ENCODE measurements around the gene GREB1L. TPM values are rescaled to one million over a fixed set of nuclear protein-coding genes. Genes with fewer than 3 reads are reported as not detected.
"Not testable (repeated sequence)": the region's sequence is repeated elsewhere in the genome, so short reads cannot be mapped to it uniquely, and the experiment has no call there.

The GREB1L gene
- total RNA-seq, 6 experiments from 2014 or later, result 1.9 to 10.8 (median 2.3) TPM

DNA sequence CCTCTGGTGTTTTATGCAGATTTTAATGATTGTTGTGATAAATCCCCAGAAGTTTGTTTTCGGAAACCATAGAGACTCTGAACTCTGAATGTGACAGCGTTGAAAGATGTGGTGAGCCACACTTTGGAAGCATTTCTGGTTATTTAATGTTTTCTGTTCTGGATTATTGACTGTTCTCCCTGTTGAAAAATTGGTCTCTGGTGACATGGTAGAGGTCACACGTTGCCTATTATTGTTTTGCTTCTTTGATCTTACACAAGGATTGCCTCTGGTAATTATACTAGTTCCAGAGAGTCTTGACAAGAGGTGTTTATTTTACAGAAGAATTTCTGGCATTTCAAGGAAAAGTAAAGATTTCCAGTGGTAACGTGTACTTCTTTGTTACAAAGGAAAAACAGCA, 127.1 kb downstream of the GREB1L start:
- DNase-seq, result peak; percentile 49
- TF ChIP-seq, protein P1, sequence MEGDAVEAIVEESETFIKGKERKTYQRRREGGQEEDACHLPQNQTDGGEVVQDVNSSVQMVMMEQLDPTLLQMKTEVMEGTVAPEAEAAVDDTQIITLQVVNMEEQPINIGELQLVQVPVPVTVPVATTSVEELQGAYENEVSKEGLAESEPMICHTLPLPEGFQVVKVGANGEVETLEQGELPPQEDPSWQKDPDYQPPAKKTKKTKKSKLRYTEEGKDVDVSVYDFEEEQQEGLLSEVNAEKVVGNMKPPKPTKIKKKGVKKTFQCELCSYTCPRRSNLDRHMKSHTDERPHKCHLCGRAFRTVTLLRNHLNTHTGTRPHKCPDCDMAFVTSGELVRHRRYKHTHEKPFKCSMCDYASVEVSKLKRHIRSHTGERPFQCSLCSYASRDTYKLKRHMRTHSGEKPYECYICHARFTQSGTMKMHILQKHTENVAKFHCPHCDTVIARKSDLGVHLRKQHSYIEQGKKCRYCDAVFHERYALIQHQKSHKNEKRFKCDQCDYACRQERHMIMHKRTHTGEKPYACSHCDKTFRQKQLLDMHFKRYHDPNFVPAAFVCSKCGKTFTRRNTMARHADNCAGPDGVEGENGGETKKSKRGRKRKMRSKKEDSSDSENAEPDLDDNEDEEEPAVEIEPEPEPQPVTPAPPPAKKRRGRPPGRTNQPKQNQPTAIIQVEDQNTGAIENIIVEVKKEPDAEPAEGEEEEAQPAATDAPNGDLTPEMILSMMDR (IDR thresholded peaks at IDR 0.05), result no peak
- Mint-ChIP-seq H3K36me3 (ENCODE audit: low read depth) (peaks cover 4% of the 10 kb centered on the region; the same call in 1 of the 2 replicates), H3K4me3 (no peak overlapping the region), H3K27me3 (ENCODE audit: insufficient read depth) (no peaks in the 10 kb centered on the region), H3K27ac (peak overlapping the region; percentile 76), H3K4me1 (ENCODE audit: low read depth) (peaks cover 38% of the 10 kb centered on the region), H3K9me3 (no peaks in the 10 kb centered on the region)

DNA sequence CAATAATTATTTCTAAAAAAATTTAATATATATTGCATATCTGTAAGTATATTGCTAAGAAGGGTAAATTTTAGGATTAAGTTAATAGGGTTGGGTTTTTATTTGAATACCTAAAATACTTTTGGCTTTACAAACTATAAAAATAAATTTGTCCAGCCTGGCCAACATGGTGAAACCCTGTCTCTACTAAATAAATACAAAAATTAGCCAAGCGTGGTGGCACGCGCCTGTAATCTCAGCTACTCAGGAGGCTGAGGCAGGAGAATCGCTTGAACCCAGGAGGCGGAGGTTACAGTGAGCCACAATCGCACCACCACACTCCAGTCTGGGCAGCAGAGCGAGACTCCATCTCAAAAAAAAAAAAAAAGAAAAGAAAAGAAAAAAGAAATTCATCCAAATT, 127.6 kb downstream of the GREB1L start:
- not testable (repeated sequence) for H3K4me3 Mint-ChIP-seq; H3K36me3 Mint-ChIP-seq (ENCODE audit: low read depth); H3K9me3 Mint-ChIP-seq; H3K27me3 Mint-ChIP-seq (ENCODE audit: insufficient read depth)
- H3K4me1 Mint-ChIP-seq (ENCODE audit: low read depth), result peaks cover 38% of the 10 kb centered on the region
- H3K27ac Mint-ChIP-seq, result peak overlapping the region; percentile 68; the same call in 1 of the 2 replicates
- peak; percentile 4 for DNase-seq

DNA sequence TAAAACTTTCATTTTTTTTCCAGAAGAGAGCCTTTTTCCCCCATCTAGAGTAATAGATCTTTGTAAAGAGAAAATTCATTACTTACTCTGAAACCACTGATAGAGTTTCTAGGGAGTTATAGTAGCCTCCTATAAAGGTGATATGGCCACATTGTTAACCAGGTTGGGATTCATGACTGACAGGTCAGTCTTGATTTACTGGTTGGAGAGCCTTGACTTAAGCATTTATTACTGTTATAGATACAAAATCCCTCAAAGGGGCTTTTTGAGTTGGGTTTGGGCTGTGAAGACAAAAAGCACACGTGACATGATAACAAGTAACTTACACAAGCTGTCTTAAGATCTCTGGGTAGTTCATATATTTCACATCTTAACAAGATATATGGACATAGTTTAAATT, 141.0 kb downstream of the GREB1L start:
- H3K9me3 Mint-ChIP-seq, result no peaks in the 10 kb centered on the region
- H3K27ac Mint-ChIP-seq, result no peak overlapping the region
- H3K4me1 Mint-ChIP-seq (ENCODE audit: low read depth), result no peaks in the 10 kb centered on the region
- TF ChIP-seq, protein P1 (IDR thresholded peaks at IDR 0.05), result no peak
- no peaks in the 10 kb centered on the region; the same call in 1 of the 2 replicates for H3K27me3 Mint-ChIP-seq (ENCODE audit: insufficient read depth)
- H3K36me3 Mint-ChIP-seq (ENCODE audit: low read depth), result no peaks in the 10 kb centered on the region
- H3K4me3 Mint-ChIP-seq, result no peak overlapping the region
- no peak for DNase-seq

DNA sequence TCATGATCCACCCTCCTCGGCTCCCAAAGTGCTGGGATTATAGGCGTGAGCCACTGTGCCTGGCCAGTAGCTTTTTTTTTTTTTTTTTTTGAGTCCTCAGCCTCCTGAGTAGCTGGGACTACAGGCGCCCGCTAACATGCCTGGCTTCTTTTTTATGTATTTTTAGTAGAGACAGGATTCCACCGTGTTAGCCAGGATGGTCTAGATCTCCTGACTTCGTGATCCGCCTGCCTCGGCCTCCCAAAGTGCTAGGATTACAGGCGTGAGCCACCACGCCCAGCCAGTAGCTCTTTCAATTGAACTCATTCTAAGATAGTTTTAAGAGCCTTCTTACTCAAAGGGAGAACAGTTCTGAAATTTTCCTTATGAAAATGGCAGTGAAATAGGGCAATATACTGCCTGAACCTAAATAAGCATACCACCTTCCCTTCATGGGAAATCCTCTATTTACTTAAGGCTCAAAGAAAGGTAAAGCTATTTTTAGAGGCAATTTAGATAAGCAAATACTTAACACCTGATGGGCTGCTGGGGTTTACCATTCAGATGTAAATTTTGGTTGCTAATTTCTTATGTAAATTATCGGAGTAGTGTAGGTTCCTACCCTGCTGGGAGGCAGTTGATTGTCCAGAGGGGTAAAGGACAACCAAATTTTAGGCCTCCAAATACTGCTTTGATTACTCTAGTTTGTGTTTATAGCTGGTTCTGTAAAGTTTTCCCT, 144.7 kb downstream of the GREB1L start:
- Mint-ChIP-seq H3K4me3 (no peak overlapping the region), H3K9me3 (no peaks in the 10 kb centered on the region), H3K36me3 (ENCODE audit: low read depth) (no peaks in the 10 kb centered on the region), H3K27ac (no peak overlapping the region), H3K27me3 (ENCODE audit: insufficient read depth) (no peaks in the 10 kb centered on the region), H3K4me1 (ENCODE audit: low read depth) (peaks cover 21% of the 10 kb centered on the region)
- TF ChIP-seq, protein P1 (IDR thresholded peaks at IDR 0.05), result no peak
- no peak for DNase-seq

DNA sequence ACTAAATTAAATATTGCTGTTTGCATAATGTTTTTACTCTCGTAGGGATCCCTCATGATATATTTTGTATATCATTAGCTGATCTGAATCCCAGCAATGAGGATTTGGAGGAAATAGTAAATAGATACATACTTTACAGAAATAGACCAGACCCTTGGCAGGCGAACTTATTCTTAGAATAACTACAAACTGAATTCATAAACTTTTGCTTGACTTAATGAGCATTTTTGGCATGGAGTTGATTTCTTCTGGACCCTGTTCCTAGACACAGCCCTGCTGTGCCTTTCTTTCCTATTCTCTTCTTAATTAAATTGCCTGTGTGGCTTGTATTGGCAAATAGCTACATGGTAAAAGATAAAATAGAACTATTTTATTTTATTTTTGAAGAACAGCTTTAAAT, 145.9 kb downstream of the GREB1L start:
- H3K9me3 Mint-ChIP-seq, result no peaks in the 10 kb centered on the region
- no peaks in the 10 kb centered on the region for H3K36me3 Mint-ChIP-seq (ENCODE audit: low read depth)
- H3K27me3 Mint-ChIP-seq (ENCODE audit: insufficient read depth), result no peaks in the 10 kb centered on the region
- DNase-seq, result no peak
- no peak overlapping the region for H3K27ac Mint-ChIP-seq
- H3K4me1 Mint-ChIP-seq (ENCODE audit: low read depth), result peaks cover 25% of the 10 kb centered on the region
- TF ChIP-seq, protein P1 (IDR thresholded peaks at IDR 0.05), result no peak
- no peak overlapping the region for H3K4me3 Mint-ChIP-seq

DNA sequence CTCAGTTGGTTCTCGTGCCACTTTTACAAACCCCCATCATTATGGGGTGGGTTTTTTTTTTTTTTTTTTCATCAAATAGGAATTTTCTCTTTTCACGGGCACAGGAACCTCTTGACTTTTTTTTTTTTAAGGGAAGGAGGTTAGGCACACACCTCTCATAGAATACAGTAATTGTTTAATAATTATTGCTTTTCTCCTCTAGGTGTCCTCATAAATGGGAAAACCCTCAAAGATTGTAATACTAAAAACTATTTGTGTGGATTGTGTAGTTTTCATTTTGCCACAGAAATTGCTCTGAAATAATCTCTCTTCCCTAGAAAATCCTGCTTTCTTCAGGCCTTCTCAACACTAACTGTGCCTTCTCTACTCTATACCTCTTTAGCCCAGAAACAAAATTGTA, 147.3 kb downstream of the GREB1L start:
- DNase-seq, result no peak
- Mint-ChIP-seq H3K4me3 (no peak overlapping the region), H3K27me3 (ENCODE audit: insufficient read depth) (no peaks in the 10 kb centered on the region), H3K4me1 (ENCODE audit: low read depth) (peaks cover 25% of the 10 kb centered on the region), H3K27ac (peak overlapping the region; percentile 34; the same call in 1 of the 2 replicates), H3K9me3 (no peaks in the 10 kb centered on the region), H3K36me3 (ENCODE audit: low read depth) (no peaks in the 10 kb centered on the region)
- TF ChIP-seq, protein P1 (IDR thresholded peaks at IDR 0.05), result peak; percentile 49

Measured in HFFc6 (cell line).